OCI-LY1 (cell line): ENCODE measurements around the gene CDC42EP4.

Experiments
- EZH2 ChIP-seq: fragments of 200-600 bp; sonication (generic), shearing (Covaris generic); IDR thresholded peaks from 2 replicates; pipeline ENCODE4 v1.8.0; 2017; ENCODE audit warnings: borderline replicate concordance, mixed run types, mild to moderate bottlenecking, antibody characterized with exemption, low read length, moderate library complexity, mixed read lengths
- TF ChIP-seq, protein P1 (sequence below): fragments of 200-600 bp; sonication (generic), shearing (Covaris generic); IDR thresholded peaks from 2 replicates; pipeline ENCODE4 v1.5.1; 2017; ENCODE audit warnings: mild to moderate bottlenecking, antibody characterized with exemption, low read length, moderate library complexity, mixed read lengths

- TF ChIP-seq, protein P1, sequence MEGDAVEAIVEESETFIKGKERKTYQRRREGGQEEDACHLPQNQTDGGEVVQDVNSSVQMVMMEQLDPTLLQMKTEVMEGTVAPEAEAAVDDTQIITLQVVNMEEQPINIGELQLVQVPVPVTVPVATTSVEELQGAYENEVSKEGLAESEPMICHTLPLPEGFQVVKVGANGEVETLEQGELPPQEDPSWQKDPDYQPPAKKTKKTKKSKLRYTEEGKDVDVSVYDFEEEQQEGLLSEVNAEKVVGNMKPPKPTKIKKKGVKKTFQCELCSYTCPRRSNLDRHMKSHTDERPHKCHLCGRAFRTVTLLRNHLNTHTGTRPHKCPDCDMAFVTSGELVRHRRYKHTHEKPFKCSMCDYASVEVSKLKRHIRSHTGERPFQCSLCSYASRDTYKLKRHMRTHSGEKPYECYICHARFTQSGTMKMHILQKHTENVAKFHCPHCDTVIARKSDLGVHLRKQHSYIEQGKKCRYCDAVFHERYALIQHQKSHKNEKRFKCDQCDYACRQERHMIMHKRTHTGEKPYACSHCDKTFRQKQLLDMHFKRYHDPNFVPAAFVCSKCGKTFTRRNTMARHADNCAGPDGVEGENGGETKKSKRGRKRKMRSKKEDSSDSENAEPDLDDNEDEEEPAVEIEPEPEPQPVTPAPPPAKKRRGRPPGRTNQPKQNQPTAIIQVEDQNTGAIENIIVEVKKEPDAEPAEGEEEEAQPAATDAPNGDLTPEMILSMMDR: no peak
- no peak for TF ChIP-seq EZH2
Observed at GRCh38 chr17:73304438-73304837, 7.4 kb downstream of the CDC42EP4 start.
